OCI-LY7 (cell line): ENCODE results near the gene SENP1.

Source experiments
- EZH2phosphoT487 ChIP-seq: fragments of 200-600 bp; sonication (generic); IDR thresholded peaks from 2 replicates; pipeline ENCODE4 v1.6.1; 2018; ENCODE audit warnings: low read depth, borderline replicate concordance, mild to moderate bottlenecking, mixed run types, antibody characterized with exemption, low read length, moderate library complexity, mixed read lengths
- TF ChIP-seq, protein P1 (sequence below): fragments of 200-600 bp; sonication (generic); conservative IDR thresholded peaks from 2 replicates; pipeline ENCODE4 v1.5.1; 2014; ENCODE audit warnings: mild to moderate bottlenecking, antibody characterized with exemption, low read length, moderate library complexity, mixed read lengths

GRCh38 chr12:48069241-48069640 is 36.6 kb downstream of the SENP1 start:
- TF ChIP-seq, protein P1, sequence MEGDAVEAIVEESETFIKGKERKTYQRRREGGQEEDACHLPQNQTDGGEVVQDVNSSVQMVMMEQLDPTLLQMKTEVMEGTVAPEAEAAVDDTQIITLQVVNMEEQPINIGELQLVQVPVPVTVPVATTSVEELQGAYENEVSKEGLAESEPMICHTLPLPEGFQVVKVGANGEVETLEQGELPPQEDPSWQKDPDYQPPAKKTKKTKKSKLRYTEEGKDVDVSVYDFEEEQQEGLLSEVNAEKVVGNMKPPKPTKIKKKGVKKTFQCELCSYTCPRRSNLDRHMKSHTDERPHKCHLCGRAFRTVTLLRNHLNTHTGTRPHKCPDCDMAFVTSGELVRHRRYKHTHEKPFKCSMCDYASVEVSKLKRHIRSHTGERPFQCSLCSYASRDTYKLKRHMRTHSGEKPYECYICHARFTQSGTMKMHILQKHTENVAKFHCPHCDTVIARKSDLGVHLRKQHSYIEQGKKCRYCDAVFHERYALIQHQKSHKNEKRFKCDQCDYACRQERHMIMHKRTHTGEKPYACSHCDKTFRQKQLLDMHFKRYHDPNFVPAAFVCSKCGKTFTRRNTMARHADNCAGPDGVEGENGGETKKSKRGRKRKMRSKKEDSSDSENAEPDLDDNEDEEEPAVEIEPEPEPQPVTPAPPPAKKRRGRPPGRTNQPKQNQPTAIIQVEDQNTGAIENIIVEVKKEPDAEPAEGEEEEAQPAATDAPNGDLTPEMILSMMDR, result no peak
- no peak for TF ChIP-seq EZH2phosphoT487
